Mammary epithelial cell (primary cell): ENCODE data around the gene NRF1.

Experiments used
- EZH2 ChIP-seq: IDR thresholded peaks from 2 replicates; pipeline ENCODE4 v1.6.1; 2012; ENCODE audit warnings: low read length, inconsistent platforms, borderline replicate concordance
- TF ChIP-seq, protein P1 (sequence below), 2 donors: IDR thresholded peaks in 1 of 2; conservative IDR thresholded peaks in 1 of 2; 2 replicates each; pipeline ENCODE4 v1.5.1; 2011 to 2012; ENCODE audit warnings: inconsistent platforms in 2 of 2, low read length in 2 of 2, mild to moderate bottlenecking in 2 of 2, control low read depth in 1 of 2, low read depth in 1 of 2; ENCODE audit not compliant: insufficient read depth in 1 of 2; ENCODE audit errors: extremely low read depth in 1 of 2

DNA sequence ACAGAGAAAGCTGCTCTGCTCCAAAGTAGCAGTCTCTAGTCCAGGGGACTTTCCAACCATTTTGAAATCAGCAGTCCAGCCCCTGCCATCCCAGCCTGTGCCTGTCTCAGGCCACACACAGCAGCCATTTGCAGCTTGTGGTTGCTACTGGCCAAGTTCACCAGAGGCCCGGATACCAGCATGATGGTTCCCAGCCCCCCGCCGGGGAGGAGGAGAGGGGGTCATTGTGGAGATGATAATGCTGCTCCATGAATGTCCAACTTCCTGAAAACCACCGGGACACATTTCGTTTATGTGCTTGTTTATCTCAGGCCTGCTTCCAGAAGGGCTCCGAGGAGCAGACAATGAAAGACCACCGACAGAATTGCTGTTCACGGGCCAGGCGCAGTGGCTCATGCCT lies 181.2 kb downstream of the NRF1 start:
- TF ChIP-seq, protein P1, sequence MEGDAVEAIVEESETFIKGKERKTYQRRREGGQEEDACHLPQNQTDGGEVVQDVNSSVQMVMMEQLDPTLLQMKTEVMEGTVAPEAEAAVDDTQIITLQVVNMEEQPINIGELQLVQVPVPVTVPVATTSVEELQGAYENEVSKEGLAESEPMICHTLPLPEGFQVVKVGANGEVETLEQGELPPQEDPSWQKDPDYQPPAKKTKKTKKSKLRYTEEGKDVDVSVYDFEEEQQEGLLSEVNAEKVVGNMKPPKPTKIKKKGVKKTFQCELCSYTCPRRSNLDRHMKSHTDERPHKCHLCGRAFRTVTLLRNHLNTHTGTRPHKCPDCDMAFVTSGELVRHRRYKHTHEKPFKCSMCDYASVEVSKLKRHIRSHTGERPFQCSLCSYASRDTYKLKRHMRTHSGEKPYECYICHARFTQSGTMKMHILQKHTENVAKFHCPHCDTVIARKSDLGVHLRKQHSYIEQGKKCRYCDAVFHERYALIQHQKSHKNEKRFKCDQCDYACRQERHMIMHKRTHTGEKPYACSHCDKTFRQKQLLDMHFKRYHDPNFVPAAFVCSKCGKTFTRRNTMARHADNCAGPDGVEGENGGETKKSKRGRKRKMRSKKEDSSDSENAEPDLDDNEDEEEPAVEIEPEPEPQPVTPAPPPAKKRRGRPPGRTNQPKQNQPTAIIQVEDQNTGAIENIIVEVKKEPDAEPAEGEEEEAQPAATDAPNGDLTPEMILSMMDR (conservative IDR thresholded peaks at IDR 0.05 in 1 of 2, IDR thresholded peaks at IDR 0.05 in 1 of 2; ENCODE audit: extremely low read depth in 1 of 2, insufficient read depth in 1 of 2, low read depth in 1 of 2, low read length in 2 of 2) = no peak
- no peak for TF ChIP-seq EZH2
